Measurements from ENCODE around the gene CRYGB.

CRYGB gene

GRCh38 chr2:208146006-208146405, at the start of gene CRYGB:
Gene CRYGB (minus strand): TSS chr2:208146158. CDS start chr2:208146120, 38 bp downstream.
- ChIA-PET CTCF (interaction anchor here (0.7 kb wide), 1 partner anchor 106 kb away, joined by 4 read pairs; no protein-coding TSS in a partner anchor), POLR2A (no interaction called here)
- TF ChIP-seq PKNOX1 (IDR thresholded peaks at IDR 0.05) (no peak), NFRKB (IDR thresholded peaks at IDR 0.05) (no peak), BHLHE40 (IDR thresholded peaks at IDR 0.05; ENCODE audit: borderline replicate concordance) (no peak), HDGF (IDR thresholded peaks at IDR 0.05; ENCODE audit: borderline replicate concordance) (no peak), TARDBP (IDR thresholded peaks at IDR 0.05) (no peak), L3MBTL2 (conservative IDR thresholded peaks at IDR 0.05) (no peak), CTBP1 (IDR thresholded peaks at IDR 0.05; ENCODE audit: borderline replicate concordance) (no peak), SUZ12 (IDR thresholded peaks at IDR 0.05) (no peak), ELF4 (IDR thresholded peaks at IDR 0.05) (no peak), FOXA1 (IDR thresholded peaks at IDR 0.05) (no peak), SP1 (IDR thresholded peaks at IDR 0.05) (no peak), ARNT (IDR thresholded peaks at IDR 0.05) (no peak), LEF1 (IDR thresholded peaks at IDR 0.05; ENCODE audit: borderline replicate concordance) (no peak)
- DNase-seq (ENCODE audit: extremely low spot score): no peak

- CTCF ChIA-PET: no interaction called here
- POLR2A ChIA-PET: no interaction called here
- no peak for DNase-seq (ENCODE audit: extremely low spot score)
- TF ChIP-seq NFRKB (IDR thresholded peaks at IDR 0.05) (no peak), BHLHE40 (IDR thresholded peaks at IDR 0.05; ENCODE audit: borderline replicate concordance) (no peak), FOXM1 (IDR thresholded peaks at IDR 0.05; ENCODE audit: borderline replicate concordance) (no peak), TARDBP (IDR thresholded peaks at IDR 0.05) (no peak), HDGF (IDR thresholded peaks at IDR 0.05; ENCODE audit: borderline replicate concordance) (no peak), SUZ12 (IDR thresholded peaks at IDR 0.05) (no peak), SP1 (IDR thresholded peaks at IDR 0.05) (no peak), LEF1 (IDR thresholded peaks at IDR 0.05; ENCODE audit: borderline replicate concordance) (no peak), FOXK2 (IDR thresholded peaks at IDR 0.05) (no peak)
These were observed 49.6 kb upstream of the CRYGB start for GRCh38 chr2:208195531-208195930.

GRCh38 chr2:208192611-208193236, 46.8 kb upstream of the CRYGB start:
- no peak for DNase-seq (ENCODE audit: extremely low spot score)
- CTCF ChIA-PET: no interaction called here
- TF ChIP-seq ZNF384 (IDR thresholded peaks at IDR 0.05) (no peak), HDGF (IDR thresholded peaks at IDR 0.05; ENCODE audit: borderline replicate concordance) (no peak), PKNOX1 (IDR thresholded peaks at IDR 0.05) (no peak), ELF4 (IDR thresholded peaks at IDR 0.05) (no peak), NFRKB (IDR thresholded peaks at IDR 0.05) (no peak), SP1 (IDR thresholded peaks at IDR 0.05) (no peak), ARNT (IDR thresholded peaks at IDR 0.05) (no peak), FOXA1 (IDR thresholded peaks at IDR 0.05) (no peak), L3MBTL2 (conservative IDR thresholded peaks at IDR 0.05) (no peak), CTBP1 (IDR thresholded peaks at IDR 0.05; ENCODE audit: borderline replicate concordance) (no peak), FOXK2 (IDR thresholded peaks at IDR 0.05) (no peak)
- POLR2A ChIA-PET: interaction anchor here (0.6 kb wide), 1 partner anchor 18 kb away, joined by 3 read pairs; no protein-coding TSS in a partner anchor

- DNase-seq (ENCODE audit: extremely low spot score): no peak
- CTCF ChIA-PET: no interaction called here
These were observed 44.0 kb upstream of the CRYGB start, which contains the start of gene C2orf80 for GRCh38 chr2:208189810-208190503. Gene C2orf80 (minus strand): TSS chr2:208190030. CDS start chr2:208186986, 3,044 bp downstream.

GRCh38 chr2:208189069-208189809, 43.3 kb upstream of the CRYGB start:
- DNase-seq (ENCODE audit: extremely low spot score): no peak
- POLR2A ChIA-PET: no interaction called here
- CTCF ChIA-PET: no interaction called here
- TF ChIP-seq FOXA1 (IDR thresholded peaks at IDR 0.05): no peak
- no peak for TF ChIP-seq SP1 (IDR thresholded peaks at IDR 0.05)
- no peak for TF ChIP-seq FOXM1 (IDR thresholded peaks at IDR 0.05; ENCODE audit: borderline replicate concordance)
- no peak for TF ChIP-seq PKNOX1 (IDR thresholded peaks at IDR 0.05)
- no peak for TF ChIP-seq BHLHE40 (IDR thresholded peaks at IDR 0.05; ENCODE audit: borderline replicate concordance)
- TF ChIP-seq ELF4 (IDR thresholded peaks at IDR 0.05): no peak
- TF ChIP-seq SUZ12 (IDR thresholded peaks at IDR 0.05): no peak
- TF ChIP-seq TARDBP (IDR thresholded peaks at IDR 0.05): no peak
- no peak for TF ChIP-seq ARNT (IDR thresholded peaks at IDR 0.05)
- no peak for TF ChIP-seq ZNF384 (IDR thresholded peaks at IDR 0.05)
- no peak for TF ChIP-seq CTBP1 (IDR thresholded peaks at IDR 0.05; ENCODE audit: borderline replicate concordance)
- no peak for TF ChIP-seq HDGF (IDR thresholded peaks at IDR 0.05; ENCODE audit: borderline replicate concordance)
- no peak for TF ChIP-seq LEF1 (IDR thresholded peaks at IDR 0.05; ENCODE audit: borderline replicate concordance)
- no peak for TF ChIP-seq FOXK2 (IDR thresholded peaks at IDR 0.05)
- TF ChIP-seq L3MBTL2 (conservative IDR thresholded peaks at IDR 0.05): no peak
- TF ChIP-seq NFRKB (IDR thresholded peaks at IDR 0.05): no peak

More at GRCh38 chr2:208189810-208190503, 44.0 kb upstream of the CRYGB start, which contains the start of gene C2orf80:
- no peak for TF ChIP-seq L3MBTL2 (conservative IDR thresholded peaks at IDR 0.05)
- TF ChIP-seq PKNOX1 (IDR thresholded peaks at IDR 0.05): no peak
- TF ChIP-seq CTBP1 (IDR thresholded peaks at IDR 0.05; ENCODE audit: borderline replicate concordance): no peak
- TF ChIP-seq TARDBP (IDR thresholded peaks at IDR 0.05): no peak
- TF ChIP-seq ELF4 (IDR thresholded peaks at IDR 0.05): no peak
- no peak for TF ChIP-seq FOXM1 (IDR thresholded peaks at IDR 0.05; ENCODE audit: borderline replicate concordance)
- no peak for TF ChIP-seq SP1 (IDR thresholded peaks at IDR 0.05)
- TF ChIP-seq FOXA1 (IDR thresholded peaks at IDR 0.05): no peak
- no peak for TF ChIP-seq LEF1 (IDR thresholded peaks at IDR 0.05; ENCODE audit: borderline replicate concordance)
- POLR2A ChIA-PET: no interaction called here

All from HEK293T (cell line).